GM06990 (cell line): ENCODE measurements around the gene SEPTIN14.
"Not testable (repeated sequence)": the region's sequence is repeated elsewhere in the genome, so short reads cannot be mapped to it uniquely, and the experiment has no call there.

ENCODE experiments used
- DNase-seq: peaks from one replicate; pipeline ENCODE4 v3.0.0-alpha.2; 2011; ENCODE audit not compliant: insufficient read length; ENCODE audit errors: extremely low read depth
- H3K27me3 ChIP-seq: replicated peaks from 2 replicates; pipeline ENCODE4 v1.6.0; 2011; ENCODE audit warnings: low read length; ENCODE audit not compliant: control insufficient read depth, insufficient read depth
- H3K36me3 ChIP-seq: 2 replicates; pipeline ENCODE4 v1.5.1; 2011; ENCODE audit warnings: low read length; ENCODE audit not compliant: control insufficient read depth, insufficient read depth
- H3K4me3 ChIP-seq: replicated peaks from 2 replicates; pipeline ENCODE4 v1.5.1; 2011; ENCODE audit warnings: low read depth, mild to moderate bottlenecking, control low read depth, low read length
- CTCF ChIP-seq: IDR thresholded peaks from 2 replicates; pipeline ENCODE4 v1.5.1; 2011; ENCODE audit warnings: low read length, control low read depth, mild to moderate bottlenecking, inconsistent platforms; ENCODE audit not compliant: insufficient read depth, poor library complexity, severe bottlenecking

SEPTIN14 gene

GRCh38 chr7:55862652-55863051 is at the start of gene SEPTIN14:
Gene SEPTIN14 (minus strand): TSS chr7:55862752. CDS start chr7:55861996, 756 bp downstream.
- H3K27me3 ChIP-seq, DNase-seq, H3K36me3 ChIP-seq, H3K4me3 ChIP-seq: not testable (repeated sequence)

- no peaks in the 10 kb centered on the region for H3K36me3 ChIP-seq
- TF ChIP-seq CTCF = no peak
- peak; percentile 74 for DNase-seq
- no peak overlapping the region for H3K4me3 ChIP-seq
- no peaks in the 10 kb centered on the region for H3K27me3 ChIP-seq
Observed at GRCh38 chr7:55903985-55904759, 41.6 kb upstream of the SEPTIN14 start.

DNA sequence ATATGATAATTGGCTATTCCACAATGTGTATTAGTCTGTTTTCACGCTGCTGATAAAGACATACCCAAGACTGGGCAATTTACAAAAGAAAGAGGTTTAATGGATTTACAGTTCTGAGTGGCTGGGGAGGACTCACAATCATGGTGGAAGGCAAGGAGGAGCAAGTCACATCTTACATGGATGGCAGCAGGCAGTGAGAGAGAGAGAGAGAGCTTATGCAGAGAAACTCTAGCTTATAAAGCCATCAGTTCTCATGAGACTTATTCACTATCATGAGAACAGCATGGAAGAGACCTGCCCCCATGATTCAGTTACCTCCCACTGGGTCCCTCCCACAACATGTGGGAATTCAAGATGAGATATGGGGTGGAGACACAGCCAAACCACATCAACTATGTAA is 38.5 kb upstream of the SEPTIN14 start:
- not testable (repeated sequence) for DNase-seq, H3K36me3 ChIP-seq, H3K4me3 ChIP-seq, H3K27me3 ChIP-seq

DNA sequence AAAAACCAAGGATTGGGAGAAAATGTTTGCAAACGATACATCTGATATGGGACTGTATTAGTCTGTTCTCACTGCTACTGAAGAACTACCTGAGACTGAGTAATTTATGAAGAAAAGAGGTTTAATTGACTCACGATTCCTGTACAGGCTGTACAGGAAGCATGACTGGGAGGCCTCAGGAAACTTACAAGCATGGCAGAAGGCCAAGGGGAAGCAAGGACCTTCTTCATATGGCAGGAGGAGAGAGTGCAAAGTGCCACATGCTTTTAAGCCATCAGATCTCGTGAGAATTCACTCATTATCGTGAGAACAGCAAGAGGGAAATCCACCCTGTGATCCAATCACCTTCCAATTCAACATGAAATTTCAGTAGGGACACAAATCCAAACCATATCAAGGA is 35.7 kb upstream of the SEPTIN14 start:
- Histone ChIP-seq H3K36me3 (no peaks in the 10 kb centered on the region), H3K4me3 (no peak overlapping the region), H3K27me3 (no peaks in the 10 kb centered on the region)
- no peak for DNase-seq
- no peak for TF ChIP-seq CTCF

DNA sequence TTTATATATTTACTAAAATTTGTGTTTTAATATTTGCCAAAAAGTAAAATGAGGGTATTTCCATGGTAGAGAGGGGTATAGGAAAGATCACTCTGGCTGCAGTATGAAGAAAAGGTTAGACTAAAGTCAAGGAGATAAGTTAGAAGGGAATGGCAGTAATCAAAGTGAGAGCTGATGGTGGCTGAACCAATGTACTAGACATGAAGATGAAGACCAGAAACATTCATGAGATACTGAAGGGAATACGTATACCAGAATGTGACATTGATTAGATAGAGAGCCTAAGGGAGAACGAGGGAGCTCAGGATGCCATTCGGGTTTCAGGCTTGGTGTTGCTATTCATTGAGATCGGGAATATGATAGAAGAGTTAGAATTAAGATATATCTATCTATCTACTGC is 32.5 kb upstream of the SEPTIN14 start:
- no peak for DNase-seq
- Histone ChIP-seq H3K36me3 (no peaks in the 10 kb centered on the region), H3K27me3 (no peaks in the 10 kb centered on the region), H3K4me3 (no peak overlapping the region)
- no peak for TF ChIP-seq CTCF

DNA sequence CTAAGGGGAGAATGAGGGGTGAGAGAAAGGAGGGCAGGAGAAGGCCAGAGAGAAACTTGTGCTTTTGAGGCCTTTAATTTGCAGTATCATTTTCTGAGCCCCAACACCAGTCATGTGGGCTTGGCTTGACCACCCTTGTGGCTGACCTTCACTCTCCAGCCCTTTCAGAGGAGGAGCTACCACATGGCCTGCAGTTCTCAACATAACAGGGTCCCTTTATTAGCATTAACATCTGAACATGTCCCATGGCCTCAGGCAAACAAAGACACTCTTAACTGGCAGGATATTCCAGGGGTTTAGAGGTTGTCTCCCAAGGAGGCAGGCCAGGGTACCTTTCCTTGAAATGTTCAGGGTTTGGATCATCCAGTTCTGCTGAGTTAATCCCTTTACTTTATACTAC is 31.4 kb upstream of the SEPTIN14 start:
- Histone ChIP-seq H3K36me3 (no peaks in the 10 kb centered on the region), H3K27me3 (no peaks in the 10 kb centered on the region), H3K4me3 (no peak overlapping the region)
- no peak for DNase-seq
- TF ChIP-seq CTCF = no peak

DNA sequence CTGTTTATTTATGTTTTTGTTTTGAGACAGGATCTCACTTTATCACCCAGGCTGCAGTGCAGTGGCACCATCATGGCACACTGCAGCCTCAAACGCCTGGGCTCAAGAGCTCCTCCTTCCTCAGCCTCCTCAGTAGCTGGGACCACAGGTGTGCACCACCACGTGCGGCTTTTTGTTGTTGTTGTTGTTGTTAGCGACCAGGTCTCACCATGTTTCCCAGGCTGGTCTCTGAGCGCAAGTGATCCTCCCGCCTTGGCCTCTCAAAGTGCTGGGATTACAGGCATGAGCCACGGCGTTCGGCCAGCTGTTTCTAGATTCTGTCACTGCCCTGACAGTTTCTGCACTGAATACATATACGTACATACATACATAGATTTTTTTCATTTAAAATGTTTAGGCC is 25.8 kb upstream of the SEPTIN14 start:
- not testable (repeated sequence) for H3K4me3 ChIP-seq, DNase-seq, H3K36me3 ChIP-seq, H3K27me3 ChIP-seq
